ENCODE measurements around the gene ZBTB44.
"Not testable (repeated sequence)": the region's sequence is repeated elsewhere in the genome, so short reads cannot be mapped to it uniquely, and the experiment has no call there.

Gene ZBTB44

GRCh38 chr11:130246738-130247137 lies 68.0 kb downstream of the ZBTB44 start:
- DNase-seq: no peak

GRCh38 chr11:130246270-130246669 lies 68.4 kb downstream of the ZBTB44 start:
- DNase-seq: no peak

- DNase-seq: not testable (repeated sequence)
These were observed 69.3 kb downstream of the ZBTB44 start for GRCh38 chr11:130245375-130245774.

GRCh38 chr11:130244848-130245247 lies 69.9 kb downstream of the ZBTB44 start:
- no peak for DNase-seq

- DNase-seq: peak; percentile 6
These were observed 70.9 kb downstream of the ZBTB44 start for GRCh38 chr11:130243816-130244215.

GRCh38 chr11:130241713-130242112 lies 73.0 kb downstream of the ZBTB44 start:
- DNase-seq: no peak

- no peak for DNase-seq
These were observed 77.3 kb downstream of the ZBTB44 start for GRCh38 chr11:130237282-130238006.

GRCh38 chr11:130234315-130234714 lies 80.4 kb downstream of the ZBTB44 start:
- DNase-seq: no peak

- not testable (repeated sequence) for DNase-seq
These were observed 80.8 kb downstream of the ZBTB44 start for GRCh38 chr11:130233888-130234287.

GRCh38 chr11:130233486-130233885 lies 81.2 kb downstream of the ZBTB44 start:
- DNase-seq: not testable (repeated sequence)

GRCh38 chr11:130227373-130227772 lies 87.3 kb downstream of the ZBTB44 start:
- no peak for DNase-seq

- DNase-seq: no peak
These were observed 91.3 kb downstream of the ZBTB44 start for GRCh38 chr11:130223291-130223971.

GRCh38 chr11:130220311-130221035 lies 94.2 kb downstream of the ZBTB44 start:
- DNase-seq: no peak

GRCh38 chr11:130219148-130219547 lies 95.6 kb downstream of the ZBTB44 start:
- no peak for DNase-seq

- DNase-seq: no peak
These were observed 96.1 kb downstream of the ZBTB44 start for GRCh38 chr11:130218501-130219070.

GRCh38 chr11:130217133-130218031 lies 97.3 kb downstream of the ZBTB44 start:
- DNase-seq: no peak

GRCh38 chr11:130216591-130217132 lies 98.1 kb downstream of the ZBTB44 start:
- DNase-seq: no peak

- no peak for DNase-seq
These were observed 98.5 kb downstream of the ZBTB44 start for GRCh38 chr11:130216221-130216550.

- no peak for DNase-seq
These were observed 99.0 kb downstream of the ZBTB44 start for GRCh38 chr11:130215531-130216220.

- DNase-seq: no peak
These were observed 99.7 kb downstream of the ZBTB44 start for GRCh38 chr11:130214861-130215530.

GRCh38 chr11:130213979-130214281 lies 100.8 kb downstream of the ZBTB44 start:
- no peak for DNase-seq
